ENCODE results near the gene RIN3. TPM values are rescaled to one million over a fixed set of nuclear protein-coding genes. Genes with fewer than 3 reads are reported as not detected.

The RIN3 gene
- total RNA-seq, 1 experiment from 2014 or later: 4.8 TPM

DNA sequence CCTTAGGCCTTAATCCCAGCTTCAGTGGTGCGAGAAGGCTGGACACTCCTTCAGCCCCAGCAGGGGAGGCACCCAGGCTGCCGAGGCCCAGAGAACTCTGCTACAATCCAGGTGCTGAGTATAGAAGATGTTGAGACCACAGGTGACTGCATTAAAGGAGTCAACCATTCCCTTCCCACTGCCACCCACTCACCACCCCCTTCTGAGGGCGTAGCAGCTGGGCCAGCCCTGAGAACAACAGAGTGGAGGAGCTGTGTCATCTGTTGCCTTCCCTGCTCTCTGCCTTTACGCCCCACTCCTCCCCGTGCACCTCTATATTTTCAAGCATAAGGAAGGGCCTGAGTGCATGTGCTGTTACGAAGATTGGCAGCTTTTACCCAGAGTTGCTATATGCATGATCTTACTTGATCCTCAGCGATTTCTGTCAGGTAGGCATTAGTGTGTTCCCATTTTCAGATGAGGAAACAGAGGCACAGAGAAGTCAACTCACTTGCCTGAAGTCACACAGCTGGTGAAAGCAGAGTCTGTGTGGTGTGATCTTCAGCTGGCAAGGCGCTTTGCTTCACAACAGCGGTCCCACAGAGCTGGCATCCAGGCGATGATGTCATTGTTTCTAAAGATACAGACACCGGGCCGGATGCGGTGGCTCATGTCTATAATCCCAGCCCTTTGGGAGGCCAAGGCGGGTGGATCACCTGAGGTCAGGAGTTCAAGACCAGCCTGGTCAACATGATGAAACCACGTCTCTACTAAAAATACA, 46.7 kb downstream of the RIN3 start:
- Histone ChIP-seq H3K9me3 (ENCODE audit: low read length) (no peaks in the 10 kb centered on the region), H3K4me1 (ENCODE audit: insufficient read depth, low read length) (peaks cover 26% of the 10 kb centered on the region), H3F3A (ENCODE audit: low read length, unreplicated experiment) (no peaks in the 10 kb centered on the region), H2AFZ (ENCODE audit: low read length) (no peak overlapping the region), H3K79me2 (ENCODE audit: low read length) (no peaks in the 10 kb centered on the region), H3K36me3 (ENCODE audit: low read depth, low read length) (no peaks in the 10 kb centered on the region), H3K27me3 (ENCODE audit: low read length) (no peaks in the 10 kb centered on the region), H4K20me1 (ENCODE audit: low read length) (no peaks in the 10 kb centered on the region), H3K9me2 (replicated peaks; ENCODE audit: low read length) (no peaks in the 10 kb centered on the region), H3K4me3 (ENCODE audit: low read length) (no peak overlapping the region), H3K4me2 (ENCODE audit: low read length) (no peak overlapping the region), H3K27ac (ENCODE audit: low read length) (no peak overlapping the region), H3K9ac (ENCODE audit: low read length) (no peak overlapping the region)
- TF ChIP-seq, protein P1, sequence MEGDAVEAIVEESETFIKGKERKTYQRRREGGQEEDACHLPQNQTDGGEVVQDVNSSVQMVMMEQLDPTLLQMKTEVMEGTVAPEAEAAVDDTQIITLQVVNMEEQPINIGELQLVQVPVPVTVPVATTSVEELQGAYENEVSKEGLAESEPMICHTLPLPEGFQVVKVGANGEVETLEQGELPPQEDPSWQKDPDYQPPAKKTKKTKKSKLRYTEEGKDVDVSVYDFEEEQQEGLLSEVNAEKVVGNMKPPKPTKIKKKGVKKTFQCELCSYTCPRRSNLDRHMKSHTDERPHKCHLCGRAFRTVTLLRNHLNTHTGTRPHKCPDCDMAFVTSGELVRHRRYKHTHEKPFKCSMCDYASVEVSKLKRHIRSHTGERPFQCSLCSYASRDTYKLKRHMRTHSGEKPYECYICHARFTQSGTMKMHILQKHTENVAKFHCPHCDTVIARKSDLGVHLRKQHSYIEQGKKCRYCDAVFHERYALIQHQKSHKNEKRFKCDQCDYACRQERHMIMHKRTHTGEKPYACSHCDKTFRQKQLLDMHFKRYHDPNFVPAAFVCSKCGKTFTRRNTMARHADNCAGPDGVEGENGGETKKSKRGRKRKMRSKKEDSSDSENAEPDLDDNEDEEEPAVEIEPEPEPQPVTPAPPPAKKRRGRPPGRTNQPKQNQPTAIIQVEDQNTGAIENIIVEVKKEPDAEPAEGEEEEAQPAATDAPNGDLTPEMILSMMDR (conservative IDR thresholded peaks at IDR 0.05; ENCODE audit: low read depth, low read length): no peak
- TF ChIP-seq EZH2phosphoT487 (IDR thresholded peaks at IDR 0.05; ENCODE audit: borderline replicate concordance, low read length) (no peak), EZH2 (IDR thresholded peaks at IDR 0.05; ENCODE audit: low read length, unreplicated experiment) (no peak)
- POLR2A ChIA-PET (ENCODE audit: unreplicated experiment): no interaction called here
- CTCF ChIA-PET: no interaction called here
- DNase-seq: no peak
- no TSS peak for BruUV-seq (replicated peaks)
- intact Hi-C loops (cut with micrococcal nuclease): no loop called here
- no peak for ATAC-seq

DNA sequence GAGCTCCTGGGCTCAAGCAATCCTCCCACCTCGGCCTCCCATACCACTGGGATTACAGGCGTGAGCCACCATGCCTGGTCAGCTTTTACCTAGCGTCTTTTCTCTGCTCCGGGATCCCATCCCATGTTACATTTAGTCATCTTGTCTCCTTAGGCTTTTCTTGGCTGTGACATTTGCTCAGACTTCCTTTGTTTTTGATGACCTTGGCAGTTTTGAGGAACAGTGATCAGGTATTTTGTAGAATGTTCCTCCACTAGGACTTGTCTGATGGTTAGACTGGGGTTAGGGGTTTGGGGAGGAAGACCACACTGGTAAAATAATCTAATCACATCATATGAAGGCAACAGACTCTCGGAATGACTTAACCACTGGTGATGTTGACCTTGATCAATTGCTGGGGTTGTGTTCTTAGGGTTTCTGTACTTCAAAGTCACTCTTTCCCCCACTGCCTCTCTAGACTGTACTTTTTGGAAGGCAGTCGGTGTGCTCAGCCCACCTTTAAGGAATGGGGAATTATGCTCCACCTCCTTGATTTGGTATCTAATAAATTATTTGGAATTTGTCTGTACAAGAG, 48.4 kb downstream of the RIN3 start:
- no peaks in the 10 kb centered on the region for H4K20me1 ChIP-seq (ENCODE audit: low read length)
- POLR2A ChIA-PET (ENCODE audit: unreplicated experiment): no interaction called here
- BruUV-seq (replicated peaks): no TSS peak
- no peak overlapping the region for H3K27ac ChIP-seq (ENCODE audit: low read length)
- H3K4me1 ChIP-seq (ENCODE audit: insufficient read depth, low read length): peaks cover 39% of the 10 kb centered on the region
- peaks cover 4% of the 10 kb centered on the region; the same call in 1 of the 2 replicates for H3K36me3 ChIP-seq (ENCODE audit: low read depth, low read length)
- no peaks in the 10 kb centered on the region for H3K27me3 ChIP-seq (ENCODE audit: low read length)
- H3K4me3 ChIP-seq (ENCODE audit: low read length): no peak overlapping the region
- intact Hi-C loops (cut with micrococcal nuclease): no loop called here
- TF ChIP-seq EZH2 (IDR thresholded peaks at IDR 0.05; ENCODE audit: low read length, unreplicated experiment) (no peak), EZH2phosphoT487 (IDR thresholded peaks at IDR 0.05; ENCODE audit: borderline replicate concordance, low read length) (no peak)
- TF ChIP-seq, protein P1 (conservative IDR thresholded peaks at IDR 0.05; ENCODE audit: low read depth, low read length): no peak
- ATAC-seq (no peak), DNase-seq (no peak)
- H3K9ac ChIP-seq (ENCODE audit: low read length): no peak overlapping the region
- H2AFZ ChIP-seq (ENCODE audit: low read length): no peak overlapping the region
- no peaks in the 10 kb centered on the region for H3F3A ChIP-seq (ENCODE audit: low read length, unreplicated experiment)
- no peaks in the 10 kb centered on the region for H3K79me2 ChIP-seq (ENCODE audit: low read length)
- H3K4me2 ChIP-seq (ENCODE audit: low read length): no peak overlapping the region
- CTCF ChIA-PET: no interaction called here
- H3K9me2 ChIP-seq (replicated peaks; ENCODE audit: low read length): no peaks in the 10 kb centered on the region
- H3K9me3 ChIP-seq (ENCODE audit: low read length): no peaks in the 10 kb centered on the region

GRCh38 chr14:92563359-92563758, 49.8 kb downstream of the RIN3 start:
- H3F3A ChIP-seq (ENCODE audit: low read length, unreplicated experiment): no peaks in the 10 kb centered on the region
- intact Hi-C loops (cut with micrococcal nuclease): no loop called here
- peaks cover 8% of the 10 kb centered on the region; the same call in 1 of the 2 replicates for H3K36me3 ChIP-seq (ENCODE audit: low read depth, low read length)
- H3K4me2 ChIP-seq (ENCODE audit: low read length): peak overlapping the region; percentile 35
- H2AFZ ChIP-seq (ENCODE audit: low read length): no peak overlapping the region
- H3K27me3 ChIP-seq (ENCODE audit: low read length): no peaks in the 10 kb centered on the region
- H3K27ac ChIP-seq (ENCODE audit: low read length): no peak overlapping the region
- peak; percentile 77 for DNase-seq
- no peaks in the 10 kb centered on the region for H4K20me1 ChIP-seq (ENCODE audit: low read length)
- ATAC-seq: peak; percentile 44
- H3K9me3 ChIP-seq (ENCODE audit: low read length): no peaks in the 10 kb centered on the region
- ChIA-PET CTCF (interaction anchor here (0.6 kb wide), 1 partner anchor 26 kb away, joined by 3 read pairs; no protein-coding TSS in a partner anchor), POLR2A (ENCODE audit: unreplicated experiment) (interaction anchor here (0.6 kb wide), 1 partner anchor 100 kb away, joined by 3 read pairs; no protein-coding TSS in a partner anchor)
- no peaks in the 10 kb centered on the region for H3K9me2 ChIP-seq (replicated peaks; ENCODE audit: low read length)
- TF ChIP-seq EZH2phosphoT487 (IDR thresholded peaks at IDR 0.05; ENCODE audit: borderline replicate concordance, low read length) (no peak), EZH2 (IDR thresholded peaks at IDR 0.05; ENCODE audit: low read length, unreplicated experiment) (no peak)
- TF ChIP-seq, protein P1 (conservative IDR thresholded peaks at IDR 0.05; ENCODE audit: low read depth, low read length): no peak
- peaks cover 39% of the 10 kb centered on the region for H3K4me1 ChIP-seq (ENCODE audit: insufficient read depth, low read length)
- no TSS peak for BruUV-seq (replicated peaks)
- no peak overlapping the region for H3K4me3 ChIP-seq (ENCODE audit: low read length)
- no peak overlapping the region for H3K9ac ChIP-seq (ENCODE audit: low read length)
- no peaks in the 10 kb centered on the region for H3K79me2 ChIP-seq (ENCODE audit: low read length)

Measured in PC-3 (cell line).